ENCODE results near the gene PRSS56.

DNA sequence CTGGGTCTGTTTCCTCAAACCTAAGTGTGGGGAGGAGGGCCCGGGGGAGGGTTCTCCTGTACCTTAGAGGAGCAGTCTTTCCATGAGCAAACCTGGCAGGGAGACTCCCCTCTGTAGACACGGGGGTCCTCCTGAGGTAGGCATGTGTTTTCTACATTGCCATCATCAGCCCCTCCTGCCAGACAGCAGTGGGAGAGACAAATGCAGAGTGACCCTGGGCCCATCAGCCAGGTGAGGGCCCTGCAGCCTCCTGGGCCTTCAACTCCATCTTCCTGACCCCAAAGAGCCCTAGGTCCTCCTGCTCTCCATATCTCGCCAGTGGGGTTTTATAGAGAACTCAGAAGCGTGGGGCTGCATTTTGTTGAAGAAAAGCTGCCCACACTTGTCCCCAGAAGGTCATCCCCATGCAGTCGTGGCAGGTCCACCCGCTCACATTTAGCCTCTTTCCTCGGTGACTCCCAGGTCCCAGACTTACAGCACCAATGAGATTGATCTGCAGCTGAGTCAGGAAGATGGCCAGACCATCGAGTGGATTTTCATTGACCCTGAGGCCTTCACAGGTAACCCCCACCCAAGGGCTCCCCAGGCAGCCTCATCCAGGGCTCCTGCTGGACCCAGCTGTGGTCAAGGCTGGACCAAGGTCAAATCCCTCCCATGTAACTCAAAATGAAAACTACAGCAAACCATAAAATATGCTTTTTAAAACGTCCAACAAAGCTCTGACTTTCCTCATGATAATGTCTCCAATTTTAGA, 21.9 kb downstream of the PRSS56 start:
- TF ChIP-seq, protein P1, sequence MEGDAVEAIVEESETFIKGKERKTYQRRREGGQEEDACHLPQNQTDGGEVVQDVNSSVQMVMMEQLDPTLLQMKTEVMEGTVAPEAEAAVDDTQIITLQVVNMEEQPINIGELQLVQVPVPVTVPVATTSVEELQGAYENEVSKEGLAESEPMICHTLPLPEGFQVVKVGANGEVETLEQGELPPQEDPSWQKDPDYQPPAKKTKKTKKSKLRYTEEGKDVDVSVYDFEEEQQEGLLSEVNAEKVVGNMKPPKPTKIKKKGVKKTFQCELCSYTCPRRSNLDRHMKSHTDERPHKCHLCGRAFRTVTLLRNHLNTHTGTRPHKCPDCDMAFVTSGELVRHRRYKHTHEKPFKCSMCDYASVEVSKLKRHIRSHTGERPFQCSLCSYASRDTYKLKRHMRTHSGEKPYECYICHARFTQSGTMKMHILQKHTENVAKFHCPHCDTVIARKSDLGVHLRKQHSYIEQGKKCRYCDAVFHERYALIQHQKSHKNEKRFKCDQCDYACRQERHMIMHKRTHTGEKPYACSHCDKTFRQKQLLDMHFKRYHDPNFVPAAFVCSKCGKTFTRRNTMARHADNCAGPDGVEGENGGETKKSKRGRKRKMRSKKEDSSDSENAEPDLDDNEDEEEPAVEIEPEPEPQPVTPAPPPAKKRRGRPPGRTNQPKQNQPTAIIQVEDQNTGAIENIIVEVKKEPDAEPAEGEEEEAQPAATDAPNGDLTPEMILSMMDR (IDR thresholded peaks at IDR 0.05), result no peak
- TF ChIP-seq EZH2 (IDR thresholded peaks at IDR 0.05), result no peak
